GM19328 (cell line): ENCODE data around the gene POLG2.
"Not testable (repeated sequence)": the region's sequence is repeated elsewhere in the genome, so short reads cannot be mapped to it uniquely, and the experiment has no call there.

Experiments used
- ATAC-seq: cut with Tn5 transposase; IDR thresholded peaks from one replicate; pipeline ENCODE4 v1.9.1; 2021; ENCODE audit warnings: mild to moderate bottlenecking, moderate library complexity; ENCODE audit not compliant: unreplicated experiment

Gene POLG2

DNA sequence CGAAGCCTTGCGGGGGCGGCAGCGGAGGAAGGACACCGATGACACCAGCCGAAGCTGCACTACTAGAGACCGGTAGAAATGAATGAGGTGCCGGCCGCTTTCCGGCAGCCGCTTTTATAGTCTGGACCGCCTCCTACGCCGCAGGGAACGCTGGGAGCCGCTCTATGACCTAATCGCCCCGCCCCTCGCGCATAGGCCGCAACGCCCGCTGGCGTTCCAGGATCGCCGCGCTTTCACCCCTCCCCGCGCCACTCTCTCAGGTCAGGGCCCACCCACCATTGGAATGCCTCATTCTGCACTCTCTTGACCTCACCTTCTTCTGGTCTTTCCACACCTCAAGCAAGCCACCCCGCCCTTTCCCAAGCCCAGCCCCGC, 9.3 kb upstream of the POLG2 start, which contains the start of gene DDX5:
Gene DDX5 (minus strand): TSS at position 89 of the 375 bp plus-strand sequence. CDS start 170 bp downstream, outside the sequence.
- peak; percentile 58 for ATAC-seq

DNA sequence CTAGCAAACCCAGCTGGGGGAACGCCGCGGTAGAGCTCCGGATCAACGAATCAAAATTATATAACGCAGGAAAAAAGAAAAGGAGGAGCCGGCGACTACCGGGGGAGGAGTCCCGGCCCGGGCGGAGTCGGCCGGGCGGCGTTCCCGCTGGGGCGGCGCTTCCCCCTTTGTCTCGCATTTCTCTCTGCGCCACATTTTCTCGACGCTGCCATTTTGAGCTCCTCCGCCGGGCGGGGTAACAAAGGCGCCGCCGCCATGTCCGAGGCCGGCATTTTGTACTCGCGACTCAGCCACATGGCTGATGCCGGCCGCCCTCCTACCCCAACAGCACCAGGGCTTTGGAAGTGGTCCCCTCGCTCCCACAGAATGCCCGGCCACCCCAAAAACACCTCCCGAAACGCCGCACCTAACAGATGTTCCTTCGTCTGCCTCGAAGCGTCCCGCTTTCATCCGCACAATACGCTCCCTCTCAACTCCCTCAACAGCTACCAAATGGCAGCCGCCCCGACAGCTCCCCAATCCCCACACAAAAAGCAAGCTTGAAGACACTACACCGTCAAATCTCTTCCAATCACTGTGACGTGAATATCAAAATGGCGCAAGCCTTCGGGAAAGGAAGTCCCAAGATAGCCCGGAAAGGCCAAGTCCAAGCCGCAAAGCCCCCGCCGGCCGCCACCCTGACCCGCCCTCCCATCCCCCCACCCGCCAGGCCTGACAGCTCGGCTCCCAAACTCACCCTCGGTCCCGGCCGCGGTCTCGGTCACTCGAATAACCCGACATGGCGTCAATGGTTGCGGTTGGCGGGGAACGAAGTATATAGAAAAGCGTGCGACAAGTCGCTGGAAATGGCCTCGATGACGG, 8.7 kb upstream of the POLG2 start:
- no peak for ATAC-seq

DNA sequence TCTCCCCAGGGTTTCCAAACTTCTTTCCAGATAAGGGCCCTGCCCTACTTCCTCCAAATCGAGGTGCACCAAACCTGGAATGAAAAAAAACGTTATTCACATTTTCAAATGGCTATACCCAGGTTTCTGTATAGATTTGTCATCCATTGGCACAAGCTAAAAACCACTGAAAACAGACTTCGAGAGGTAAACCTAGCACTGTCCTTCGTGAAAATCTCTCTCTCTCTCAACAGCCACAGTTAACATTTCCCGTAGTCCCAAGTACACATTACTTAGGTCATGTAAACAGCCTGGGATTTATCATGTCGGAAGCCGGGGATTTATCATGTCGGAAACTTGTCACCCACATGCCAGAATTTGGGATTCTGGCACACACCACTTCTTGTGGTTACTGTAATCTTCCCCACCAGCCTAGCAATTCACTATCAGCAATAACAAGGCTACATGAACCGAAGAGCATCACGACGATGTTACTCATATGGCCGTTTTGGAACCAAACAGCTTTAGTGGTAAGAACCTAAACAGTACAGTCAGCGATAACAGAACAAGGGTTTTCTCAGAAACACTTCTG, 8.0 kb upstream of the POLG2 start:
- no peak for ATAC-seq

DNA sequence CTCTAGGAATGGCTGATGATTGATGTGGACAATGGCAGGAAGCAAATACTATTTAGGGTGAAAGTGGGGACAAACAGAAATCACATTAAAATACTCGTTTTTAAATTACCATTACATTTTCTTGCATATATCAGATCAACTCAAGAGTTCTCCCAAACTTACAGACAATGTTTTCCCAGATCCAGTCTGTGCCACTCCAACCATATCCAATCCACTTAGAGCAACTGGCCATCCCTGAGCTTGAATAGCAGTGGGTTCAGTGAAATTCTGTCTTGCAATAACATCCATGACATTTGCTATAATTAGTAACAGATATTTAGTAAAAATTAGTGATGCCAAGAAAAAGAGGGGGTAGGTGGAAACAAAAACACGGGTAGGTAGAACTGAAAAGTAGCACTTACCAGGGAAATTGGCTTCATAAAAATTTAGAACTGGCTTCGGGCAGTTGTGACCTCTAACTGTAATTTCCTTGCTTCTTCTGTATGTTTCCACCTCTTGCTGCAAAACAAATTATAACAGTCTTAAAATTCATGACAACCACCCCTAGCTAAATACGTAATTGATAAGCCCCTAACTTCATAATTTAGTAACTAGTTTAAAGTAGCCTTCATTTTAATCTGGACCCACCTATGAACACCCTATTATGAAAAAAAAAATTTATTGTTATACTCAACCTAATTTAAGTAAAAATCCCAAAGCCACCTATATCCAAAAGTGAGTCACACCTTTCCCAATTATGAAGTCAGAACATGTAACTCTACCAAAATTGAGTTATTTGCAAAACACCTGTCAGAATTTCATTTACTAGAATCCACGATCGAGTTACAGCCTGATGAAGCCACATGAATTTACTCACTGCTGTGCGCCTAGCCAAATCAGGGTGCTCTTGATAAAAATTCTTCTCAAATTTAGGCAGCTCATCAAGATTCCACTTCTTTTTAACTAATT, 7.2 kb upstream of the POLG2 start:
- ATAC-seq = no peak

- ATAC-seq = no peak
These were observed 6.5 kb upstream of the POLG2 start for GRCh38 chr17:64503341-64503740.

- no peak for ATAC-seq
These were observed 6.0 kb upstream of the POLG2 start for GRCh38 chr17:64502809-64503208.

- no peak for ATAC-seq
These were observed 5.2 kb upstream of the POLG2 start for GRCh38 chr17:64502021-64502420.

GRCh38 chr17:64500862-64501765, 4.3 kb upstream of the POLG2 start:
- no peak for ATAC-seq

DNA sequence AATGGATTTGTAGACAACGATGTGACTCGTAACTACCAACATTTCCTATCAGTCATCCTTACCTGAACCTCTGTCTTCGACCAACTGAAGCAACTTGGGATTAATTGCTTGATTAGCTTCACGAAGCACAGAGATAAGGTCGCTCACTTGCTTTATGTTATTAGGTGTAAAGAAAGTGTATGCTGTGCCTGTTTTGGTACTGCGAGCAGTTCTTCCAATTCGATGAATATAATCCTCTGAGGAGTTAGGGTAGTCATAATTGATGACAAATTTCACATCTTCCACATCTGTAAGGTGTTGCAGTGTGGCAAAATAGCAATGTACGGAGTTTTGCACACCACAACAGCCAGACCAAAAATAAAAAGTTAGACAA, 3.6 kb upstream of the POLG2 start:
- no peak for ATAC-seq

DNA sequence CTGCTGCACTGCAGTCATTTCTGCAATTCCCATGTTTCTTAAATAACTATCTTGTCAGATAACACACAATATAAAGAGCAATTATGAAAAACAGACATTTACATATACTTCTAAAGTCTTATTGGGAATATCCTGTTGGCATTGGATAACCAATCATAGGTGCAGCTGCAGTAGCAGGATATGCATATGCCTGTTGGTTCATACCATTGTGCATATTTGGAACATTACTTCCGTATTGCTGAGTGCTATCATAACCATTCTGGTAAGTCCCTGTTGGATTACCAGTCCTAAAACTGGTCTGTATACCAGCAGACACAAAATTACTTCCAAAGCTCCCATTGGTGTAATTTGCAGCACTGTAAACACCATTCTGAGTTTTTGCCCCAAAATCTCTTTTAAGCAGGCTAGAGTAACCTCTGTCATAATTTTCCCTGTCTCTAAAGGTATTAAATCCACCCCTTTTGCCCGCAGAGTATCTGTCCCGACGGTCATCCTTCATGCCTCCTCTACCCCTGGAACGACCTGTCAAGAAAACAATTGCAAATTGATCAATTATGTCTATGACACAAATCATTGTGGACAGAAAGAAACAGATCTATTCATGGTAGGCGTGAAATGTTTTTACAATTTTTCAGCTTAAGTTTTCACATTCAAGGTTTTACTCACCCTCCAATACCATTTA, 3.1 kb upstream of the POLG2 start:
- no peak for ATAC-seq

DNA sequence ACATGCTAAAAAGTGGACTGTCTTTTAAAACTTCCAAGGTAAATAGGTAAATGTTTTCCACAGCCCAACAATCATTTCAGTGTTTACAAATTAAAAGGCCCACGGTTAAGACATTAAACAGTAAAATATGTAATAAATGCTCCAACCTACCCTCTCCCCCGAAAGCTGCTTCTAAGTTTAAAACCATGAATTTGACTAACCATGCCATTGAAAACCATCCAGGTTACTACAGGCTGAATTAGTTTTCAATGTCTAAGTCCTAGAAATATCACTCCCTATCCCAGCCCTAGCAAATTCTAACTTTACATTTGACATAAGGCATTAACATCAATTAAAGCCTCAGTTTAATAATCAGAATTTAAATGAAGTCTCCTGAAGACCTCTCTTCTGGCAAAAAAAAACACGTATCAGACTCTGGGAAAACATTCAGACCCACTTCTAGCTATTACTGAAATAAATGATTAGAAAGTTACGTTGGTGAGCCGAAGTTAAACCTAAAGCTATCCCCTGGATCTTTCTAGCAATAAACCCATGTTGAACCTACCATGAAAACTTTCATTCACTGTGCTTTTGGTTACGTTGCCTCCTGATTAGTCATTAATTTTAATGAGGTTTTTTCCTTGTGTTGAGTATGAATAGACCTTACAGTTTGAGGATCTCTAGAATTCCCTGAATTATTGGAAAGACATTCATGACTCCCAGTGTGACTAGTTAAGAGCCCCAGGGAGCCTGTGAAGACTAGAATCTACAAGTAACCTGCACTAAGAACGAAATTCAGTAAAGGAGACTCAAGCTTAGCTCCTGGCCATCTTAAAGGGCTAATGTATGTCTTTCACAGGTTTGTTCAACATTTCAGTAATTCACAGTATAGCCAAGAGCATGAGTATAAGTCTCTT, 1.7 kb upstream of the POLG2 start:
- ATAC-seq = no peak

DNA sequence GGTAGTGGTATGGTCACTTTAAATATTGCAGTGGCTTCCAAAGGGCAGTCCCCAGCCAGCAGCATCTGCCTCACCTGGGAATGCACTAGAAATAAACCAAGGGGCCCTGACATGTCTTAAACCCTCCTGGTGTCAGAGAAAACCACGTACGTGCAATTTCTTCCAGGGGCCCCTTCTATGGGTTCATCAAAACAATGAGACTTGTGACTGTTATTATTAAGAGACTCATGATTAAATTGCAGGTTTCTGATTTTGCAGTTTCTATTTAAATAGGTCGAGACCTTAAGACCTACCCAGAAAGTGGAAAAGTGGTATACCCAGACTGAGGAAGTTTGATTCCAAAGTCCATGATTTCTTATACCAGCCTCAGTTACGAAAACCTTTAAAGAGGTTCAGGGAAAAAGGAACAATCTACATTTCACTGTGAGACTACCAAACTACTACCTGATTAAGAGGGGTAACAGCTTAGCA, 746 bp upstream of the POLG2 start:
- ATAC-seq = no peak

DNA sequence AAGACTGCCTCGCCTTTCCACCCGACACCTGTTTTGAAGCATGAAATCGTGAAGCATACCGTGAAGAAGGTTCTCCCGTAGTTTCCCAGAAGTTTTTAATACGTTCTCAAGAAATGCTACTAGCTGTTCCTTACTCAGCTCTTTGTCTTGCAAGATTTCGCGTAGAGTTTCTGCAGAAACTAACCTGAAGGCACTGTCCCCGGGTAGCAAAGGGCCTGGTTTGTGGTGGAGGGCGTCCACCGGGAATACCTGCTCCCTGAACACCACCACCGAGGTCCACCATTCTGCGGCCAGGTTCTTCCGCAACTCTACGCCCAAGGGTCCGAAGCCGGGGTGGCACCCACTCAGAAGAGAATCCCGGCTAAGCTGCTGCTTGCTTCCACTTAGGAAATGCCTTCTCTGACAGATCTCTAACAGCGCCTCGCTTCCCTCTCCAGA, 487 bp downstream of the POLG2 start:
- ATAC-seq = no peak

GRCh38 chr17:64495300-64495699, 1.6 kb downstream of the POLG2 start:
- ATAC-seq = not testable (repeated sequence)

DNA sequence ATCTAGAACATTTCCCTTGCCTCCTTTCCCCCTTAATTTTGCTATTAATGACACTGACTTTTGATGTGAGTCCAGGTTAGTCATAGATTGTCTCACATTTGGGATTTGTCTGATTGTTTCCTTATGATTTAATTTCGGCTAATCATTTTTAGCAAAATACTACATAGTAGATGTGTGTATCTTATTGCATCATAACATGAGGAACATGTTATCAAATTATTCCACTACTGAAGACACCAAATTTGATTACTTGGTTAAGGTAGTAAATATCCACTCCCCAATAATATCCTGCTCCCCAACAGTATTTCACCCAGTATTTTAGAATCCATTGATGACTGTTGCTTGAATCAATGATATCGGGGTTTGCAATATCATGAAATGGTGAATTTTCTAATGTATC, 2.7 kb downstream of the POLG2 start:
- ATAC-seq = no peak

- ATAC-seq = no peak
These were observed 4.3 kb downstream of the POLG2 start for GRCh38 chr17:64492481-64493109.

GRCh38 chr17:64491994-64492393, 4.9 kb downstream of the POLG2 start:
- ATAC-seq = no peak
